GM12864 (cell line): ENCODE measurements around the gene GASK1B.

Experiments
- DNase-seq: peaks from one replicate; pipeline ENCODE4 v3.0.0-alpha.2; 2011; ENCODE audit warnings: low read depth
- H3K4me3 ChIP-seq: 2 replicates; pipeline ENCODE4 v1.5.1; 2011; ENCODE audit warnings: mild to moderate bottlenecking, low read depth, low read length, control low read depth
- TF ChIP-seq, protein P1 (sequence below): IDR thresholded peaks from 2 replicates; pipeline ENCODE4 v1.5.1; 2011; ENCODE audit warnings: low read depth, mild to moderate bottlenecking, moderate library complexity, low read length, control low read depth, inconsistent platforms; ENCODE audit errors: missing control alignments

The GASK1B gene

GRCh38 chr4:158176108-158176507 lies 3.3 kb upstream of the GASK1B start:
- TF ChIP-seq, protein P1, sequence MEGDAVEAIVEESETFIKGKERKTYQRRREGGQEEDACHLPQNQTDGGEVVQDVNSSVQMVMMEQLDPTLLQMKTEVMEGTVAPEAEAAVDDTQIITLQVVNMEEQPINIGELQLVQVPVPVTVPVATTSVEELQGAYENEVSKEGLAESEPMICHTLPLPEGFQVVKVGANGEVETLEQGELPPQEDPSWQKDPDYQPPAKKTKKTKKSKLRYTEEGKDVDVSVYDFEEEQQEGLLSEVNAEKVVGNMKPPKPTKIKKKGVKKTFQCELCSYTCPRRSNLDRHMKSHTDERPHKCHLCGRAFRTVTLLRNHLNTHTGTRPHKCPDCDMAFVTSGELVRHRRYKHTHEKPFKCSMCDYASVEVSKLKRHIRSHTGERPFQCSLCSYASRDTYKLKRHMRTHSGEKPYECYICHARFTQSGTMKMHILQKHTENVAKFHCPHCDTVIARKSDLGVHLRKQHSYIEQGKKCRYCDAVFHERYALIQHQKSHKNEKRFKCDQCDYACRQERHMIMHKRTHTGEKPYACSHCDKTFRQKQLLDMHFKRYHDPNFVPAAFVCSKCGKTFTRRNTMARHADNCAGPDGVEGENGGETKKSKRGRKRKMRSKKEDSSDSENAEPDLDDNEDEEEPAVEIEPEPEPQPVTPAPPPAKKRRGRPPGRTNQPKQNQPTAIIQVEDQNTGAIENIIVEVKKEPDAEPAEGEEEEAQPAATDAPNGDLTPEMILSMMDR, result no peak
- H3K4me3 ChIP-seq, result no peak overlapping the region
- no peak for DNase-seq

- no peak for DNase-seq
- TF ChIP-seq, protein P1, result peak; percentile 54
- no peak overlapping the region for H3K4me3 ChIP-seq
These were observed 1.9 kb downstream of the GASK1B start for GRCh38 chr4:158170691-158171561.

- H3K4me3 ChIP-seq, result no peak overlapping the region
- TF ChIP-seq, protein P1, result no peak
- DNase-seq, result no peak
These were observed 2.7 kb downstream of the GASK1B start for GRCh38 chr4:158169931-158170690.

DNA sequence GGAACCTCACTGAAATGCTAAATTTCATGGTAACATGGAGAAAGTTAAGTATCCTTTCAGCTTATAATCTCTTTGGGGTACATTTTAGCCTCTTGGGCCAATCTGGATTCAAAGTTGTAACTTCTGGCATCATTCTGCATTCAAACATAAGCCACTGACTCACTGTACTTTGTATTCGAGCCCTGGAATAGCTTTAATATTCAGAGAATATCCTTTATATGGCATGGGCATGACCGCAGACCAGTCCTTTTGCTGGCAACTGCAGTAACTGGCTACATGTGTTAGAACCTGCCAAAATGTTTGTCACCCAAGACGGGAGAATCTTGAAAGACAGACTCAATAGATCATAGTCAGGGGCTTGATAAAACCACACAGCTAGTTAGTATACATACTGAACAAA lies 3.3 kb downstream of the GASK1B start:
- H3K4me3 ChIP-seq, result no peak overlapping the region
- TF ChIP-seq, protein P1, result no peak
- DNase-seq, result no peak

DNA sequence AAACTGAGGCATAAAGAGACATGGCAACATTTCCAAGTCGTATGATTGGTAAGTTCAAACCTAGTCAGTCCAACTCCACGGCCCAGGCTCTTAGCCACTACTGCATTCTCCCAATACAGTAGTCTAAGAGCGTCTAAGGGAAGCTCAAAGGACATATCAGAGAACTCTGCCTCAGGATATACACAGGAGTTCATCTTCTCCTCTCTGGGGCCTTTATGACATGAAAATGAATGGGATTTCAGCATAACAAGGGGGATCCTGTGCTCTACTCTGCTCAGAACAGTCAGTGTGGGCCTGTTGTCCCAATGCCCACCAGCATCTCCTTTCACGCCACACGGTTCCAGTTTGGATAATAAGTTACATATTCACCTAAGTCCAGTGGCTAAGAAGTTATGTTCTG lies 4.2 kb downstream of the GASK1B start:
- no peak for DNase-seq
- TF ChIP-seq, protein P1, result no peak
- no peak overlapping the region for H3K4me3 ChIP-seq

- no peak overlapping the region for H3K4me3 ChIP-seq
- no peak for DNase-seq
- TF ChIP-seq, protein P1, result no peak
These were observed 6.1 kb downstream of the GASK1B start for GRCh38 chr4:158166701-158167100.
